ENCODE results near the gene FSTL4.
"Not testable (repeated sequence)": the region's sequence is repeated elsewhere in the genome, so short reads cannot be mapped to it uniquely, and the experiment has no call there.

Gene FSTL4

GRCh38 chr5:133456933-133457402, 155.4 kb downstream of the FSTL4 start:
- DNase-seq (ENCODE audit: low read depth, low spot score) = no peak

GRCh38 chr5:133455676-133456075, 156.7 kb downstream of the FSTL4 start:
- no peak for DNase-seq (ENCODE audit: low read depth, low spot score)

DNA sequence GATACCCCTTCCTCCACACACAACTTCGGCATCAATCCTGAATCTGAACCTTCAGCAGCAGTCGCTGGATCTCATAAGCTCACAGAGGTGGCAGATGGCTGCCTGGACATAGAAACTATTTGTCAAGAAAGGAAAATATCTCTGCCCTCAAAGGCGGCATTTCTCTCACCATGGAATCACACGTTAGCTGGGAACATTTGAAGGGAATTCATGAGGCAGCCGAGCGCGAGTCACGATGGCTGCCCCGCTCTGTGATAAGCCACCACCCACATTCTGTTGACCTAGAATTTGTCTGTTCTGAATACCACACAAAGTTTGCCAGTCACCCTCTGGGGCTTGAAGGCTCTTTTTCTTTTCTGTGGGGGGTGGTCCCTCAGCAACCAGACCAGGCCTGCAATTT, 157.9 kb downstream of the FSTL4 start:
- no peak for DNase-seq (ENCODE audit: low read depth, low spot score)

GRCh38 chr5:133453831-133454230, 158.5 kb downstream of the FSTL4 start:
- no peak for DNase-seq (ENCODE audit: low read depth, low spot score)

DNA sequence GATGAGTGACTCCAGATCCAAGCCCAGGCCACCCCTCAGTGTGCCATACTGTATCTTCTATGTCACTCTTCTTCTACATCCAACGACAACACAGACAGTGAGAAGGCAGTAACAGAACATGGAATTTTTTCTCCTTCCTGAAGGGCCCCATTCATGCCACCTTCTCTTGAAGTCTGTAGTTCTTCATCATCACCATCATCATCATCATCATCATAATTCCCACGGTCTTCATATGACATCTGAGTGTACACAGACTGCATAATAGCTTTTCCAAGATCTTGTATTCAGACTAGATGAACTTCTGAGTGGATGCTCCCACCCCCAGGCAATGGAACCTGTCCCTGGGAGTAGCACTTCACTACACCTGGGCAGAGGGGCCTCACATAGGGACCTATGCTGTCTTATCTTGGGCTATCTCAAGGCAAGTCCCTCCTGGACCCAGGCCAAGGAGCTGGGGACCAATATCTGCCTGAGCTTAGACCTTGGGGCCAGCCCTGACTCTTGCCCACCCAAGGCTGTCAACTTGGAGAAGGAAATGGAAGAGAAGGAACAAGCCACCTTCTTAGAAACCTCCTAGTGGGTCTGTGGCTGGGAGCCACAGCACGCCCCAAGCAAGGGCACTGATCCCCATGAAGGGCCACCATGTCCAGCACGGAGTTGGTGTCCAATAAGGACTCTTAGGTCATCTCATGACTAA, 159.1 kb downstream of the FSTL4 start:
- DNase-seq (ENCODE audit: low read depth, low spot score) = no peak

GRCh38 chr5:133451926-133452325, 160.4 kb downstream of the FSTL4 start:
- no peak for DNase-seq (ENCODE audit: low read depth, low spot score)

GRCh38 chr5:133450286-133450685, 162.1 kb downstream of the FSTL4 start:
- DNase-seq (ENCODE audit: low read depth, low spot score) = no peak

GRCh38 chr5:133449181-133449580, 163.2 kb downstream of the FSTL4 start:
- DNase-seq (ENCODE audit: low read depth, low spot score) = no peak

DNA sequence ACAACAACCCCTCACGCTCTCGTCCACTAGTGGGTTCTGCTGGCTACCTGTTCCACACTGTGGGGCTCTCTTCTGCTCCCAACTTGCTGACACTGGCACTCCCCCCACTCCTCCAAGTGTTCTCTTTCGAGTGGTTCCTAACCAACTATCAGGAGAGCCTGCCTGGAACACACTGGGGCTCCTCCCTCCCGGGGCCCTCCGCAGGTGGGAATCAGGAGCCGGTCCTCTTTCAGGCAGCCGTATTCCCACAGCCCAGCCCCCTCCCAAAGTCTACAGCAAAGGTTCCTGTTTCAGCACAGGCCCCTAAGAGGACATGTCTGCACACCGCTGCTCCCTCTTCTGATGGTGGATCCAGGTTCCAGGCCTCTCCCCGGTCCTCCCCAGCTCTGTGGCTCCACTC, 165.9 kb downstream of the FSTL4 start:
- DNase-seq (ENCODE audit: low read depth, low spot score) = no peak

GRCh38 chr5:133445744-133446143, 166.6 kb downstream of the FSTL4 start:
- DNase-seq (ENCODE audit: low read depth, low spot score) = no peak

GRCh38 chr5:133445204-133445603, 167.1 kb downstream of the FSTL4 start:
- DNase-seq (ENCODE audit: low read depth, low spot score) = not testable (repeated sequence)

- DNase-seq (ENCODE audit: low read depth, low spot score) = no peak
Measured at GRCh38 chr5:133444711-133445110, 167.6 kb downstream of the FSTL4 start.

DNA sequence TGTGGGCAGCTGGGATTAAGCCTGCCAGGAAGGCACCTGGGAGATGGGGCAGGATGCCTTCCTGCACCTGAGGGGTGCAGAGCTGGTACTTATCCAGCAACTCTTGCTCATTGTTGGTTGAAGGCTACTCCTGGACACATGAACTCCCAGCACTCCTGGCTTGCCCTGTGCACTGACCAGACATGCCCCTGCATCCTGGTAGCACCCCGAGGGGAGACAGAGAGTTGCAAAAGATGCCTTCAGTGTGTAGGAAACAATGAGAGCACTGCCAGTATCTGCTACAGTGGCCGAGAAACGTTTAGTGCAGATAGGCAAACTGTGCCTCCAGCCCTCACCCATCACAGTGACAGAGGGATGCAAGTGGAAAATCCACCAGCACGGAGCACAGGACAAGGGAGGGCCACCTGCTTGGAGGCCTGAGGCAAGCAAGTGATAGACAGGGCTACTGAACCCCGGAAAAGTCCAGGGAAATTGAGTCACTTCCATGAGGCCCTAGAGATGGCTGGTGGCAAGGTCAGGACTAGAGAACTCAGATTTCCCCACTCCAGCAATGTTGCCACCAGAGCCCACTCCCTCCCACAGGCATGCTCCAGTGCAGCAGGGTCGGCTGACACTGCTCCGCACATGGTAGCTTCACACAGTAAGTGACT, 171.1 kb downstream of the FSTL4 start:
- no peak for DNase-seq (ENCODE audit: low read depth, low spot score)

- no peak for DNase-seq (ENCODE audit: low read depth, low spot score)
Measured at GRCh38 chr5:133440467-133441115, 171.8 kb downstream of the FSTL4 start.

DNA sequence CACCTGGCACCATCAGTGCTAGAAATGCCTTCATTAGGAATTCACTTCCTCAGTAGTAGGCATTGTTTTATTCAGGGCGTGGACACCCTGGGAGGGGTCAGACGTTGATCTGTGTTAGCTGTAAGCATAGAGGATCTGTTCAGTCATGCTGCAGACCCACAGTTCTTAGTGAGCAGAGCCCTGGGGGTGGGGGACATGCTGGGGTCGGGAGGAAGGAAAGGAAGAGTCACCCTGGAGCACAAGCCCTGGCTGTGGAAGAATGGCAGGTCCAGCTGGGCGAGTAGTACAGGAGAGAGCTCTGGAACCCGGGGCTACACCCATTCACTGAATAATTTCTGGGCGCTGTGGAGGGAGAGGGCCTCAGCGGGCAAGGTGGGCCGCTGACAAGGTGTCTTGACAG, 172.5 kb downstream of the FSTL4 start:
- DNase-seq (ENCODE audit: low read depth, low spot score) = no peak

- DNase-seq (ENCODE audit: low read depth, low spot score) = no peak
Measured at GRCh38 chr5:133438487-133438886, 173.9 kb downstream of the FSTL4 start.

DNA sequence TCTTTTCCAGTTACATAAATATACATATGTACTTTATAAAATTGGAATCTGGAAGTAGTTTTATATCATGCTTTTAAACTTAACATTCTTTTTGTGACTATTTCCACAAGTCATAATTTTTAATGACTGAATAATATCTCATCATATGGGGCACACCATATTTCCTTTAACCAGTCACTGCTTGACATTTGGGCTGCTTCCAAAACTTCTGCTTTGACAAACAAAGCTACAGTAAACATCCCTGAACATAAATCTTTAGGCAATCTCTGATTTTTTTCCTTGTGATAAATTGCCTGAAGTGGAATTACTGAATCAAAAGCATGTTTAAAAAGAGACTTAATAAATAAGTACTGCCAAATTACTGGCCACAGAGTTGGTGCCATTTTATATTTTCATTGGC, 178.0 kb downstream of the FSTL4 start:
- no peak for DNase-seq (ENCODE audit: low read depth, low spot score)

- DNase-seq (ENCODE audit: low read depth, low spot score) = no peak
Measured at GRCh38 chr5:133433641-133434040, 178.7 kb downstream of the FSTL4 start.

- DNase-seq (ENCODE audit: low read depth, low spot score) = no peak
Measured at GRCh38 chr5:133432956-133433532, 179.3 kb downstream of the FSTL4 start.

DNA sequence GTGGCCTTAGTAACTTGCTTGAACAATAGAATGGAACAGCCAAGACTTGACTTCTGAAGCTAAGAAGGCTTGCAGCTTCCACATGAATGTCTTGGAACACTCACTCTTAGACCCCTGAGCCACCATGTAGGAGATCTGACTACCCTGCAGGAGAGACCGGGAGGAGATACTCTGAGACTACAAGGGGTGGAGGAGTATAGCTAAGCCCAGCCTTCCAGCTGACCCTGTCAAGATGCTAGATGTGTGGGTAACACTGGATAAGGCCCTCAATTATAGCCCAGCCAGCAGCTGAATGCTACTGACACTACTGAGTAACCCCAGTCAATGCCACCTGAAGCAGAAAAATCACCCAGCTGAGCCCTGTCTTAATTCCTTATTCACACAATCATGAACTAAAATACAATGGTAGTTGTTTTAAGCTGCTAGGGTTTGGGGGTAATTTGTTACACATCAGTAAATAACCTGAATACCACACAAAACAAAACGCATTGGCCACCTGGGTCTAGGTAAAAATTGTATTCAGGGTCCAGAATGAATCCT, 180.9 kb downstream of the FSTL4 start:
- no peak for DNase-seq (ENCODE audit: low read depth, low spot score)

- DNase-seq (ENCODE audit: low read depth, low spot score) = no peak
Measured at GRCh38 chr5:133430095-133430494, 182.2 kb downstream of the FSTL4 start.

DNA sequence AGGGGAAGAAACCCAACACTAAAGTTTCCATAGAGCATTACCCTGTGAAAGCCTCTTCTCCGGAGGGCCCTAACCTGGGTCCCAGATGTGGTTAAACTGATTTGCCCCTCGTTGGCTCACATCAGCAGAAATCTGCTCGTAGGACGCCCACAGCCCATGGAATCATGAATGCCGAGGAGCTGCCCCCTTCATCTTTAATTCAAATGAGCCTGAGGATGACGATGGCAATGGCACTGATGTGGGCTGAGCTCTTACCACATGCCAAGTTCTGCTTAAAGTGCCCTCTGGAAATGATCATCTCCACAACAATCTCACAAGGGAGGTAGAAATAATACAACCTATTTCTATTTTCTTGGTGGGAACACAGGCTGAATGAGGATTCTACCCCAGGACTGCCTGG, 183.3 kb downstream of the FSTL4 start:
- no peak for DNase-seq (ENCODE audit: low read depth, low spot score)
